ENCODE data around the gene CHN1. TPM values are rescaled to one million over a fixed set of nuclear protein-coding genes. Genes with fewer than 3 reads are reported as not detected.

Gene CHN1
- total and polyA plus RNA-seq, 12 donors, result 6.1 to 26.5 (median 15.7) TPM

DNA sequence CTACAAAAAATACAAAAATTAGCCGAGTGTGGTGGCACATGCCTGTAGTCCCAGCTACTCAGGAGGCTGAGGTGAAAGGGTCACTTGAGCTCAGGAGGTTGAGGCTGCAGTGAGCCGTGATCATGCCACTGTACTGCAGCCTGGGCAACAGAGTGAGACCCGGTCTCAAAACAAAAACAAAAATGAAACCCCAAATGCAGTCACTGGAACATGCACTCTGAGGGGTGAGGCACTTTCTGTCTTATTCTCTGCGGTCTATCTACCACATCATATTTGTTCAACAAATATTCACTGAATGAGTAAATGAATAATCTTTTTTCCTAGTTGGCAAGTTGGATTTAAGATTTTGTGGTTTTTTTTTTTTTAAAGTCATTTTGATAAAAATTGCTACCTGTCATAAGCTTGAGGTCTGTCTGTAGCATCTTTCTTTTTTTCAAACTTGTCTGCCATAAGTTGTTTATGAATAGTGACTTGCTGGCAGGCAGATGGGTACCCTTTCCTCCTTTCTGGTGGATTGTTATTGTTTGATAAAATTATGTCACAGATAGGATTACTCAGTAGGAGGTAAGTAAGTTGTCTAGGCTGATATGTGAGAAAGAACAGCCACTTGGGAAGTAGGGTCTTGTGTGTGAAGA is 252.7 kb downstream of the CHN1 start:
- Histone ChIP-seq H3K9me3 (no peaks in the 10 kb centered on the region), H3K27me3 (peaks cover 0 to 6% (median 0%) of the 10 kb centered on the region in 7 donors), H3K27ac (no peak overlapping the region), H3K4me3 (no peak overlapping the region), H3K36me3 (no peaks in the 10 kb centered on the region), H3K4me1 (peaks cover 0 to 15% (median 0%) of the 10 kb centered on the region in 9 donors)
- ATAC-seq (no peak), DNase-seq (no peak)
- WGBS, 2 donors, result 89 to 96% methylated on average over 4 of the region's 4 CpGs
- intact Hi-C loops (cut with DNase I), result no loop called here
- TF ChIP-seq, protein P1, sequence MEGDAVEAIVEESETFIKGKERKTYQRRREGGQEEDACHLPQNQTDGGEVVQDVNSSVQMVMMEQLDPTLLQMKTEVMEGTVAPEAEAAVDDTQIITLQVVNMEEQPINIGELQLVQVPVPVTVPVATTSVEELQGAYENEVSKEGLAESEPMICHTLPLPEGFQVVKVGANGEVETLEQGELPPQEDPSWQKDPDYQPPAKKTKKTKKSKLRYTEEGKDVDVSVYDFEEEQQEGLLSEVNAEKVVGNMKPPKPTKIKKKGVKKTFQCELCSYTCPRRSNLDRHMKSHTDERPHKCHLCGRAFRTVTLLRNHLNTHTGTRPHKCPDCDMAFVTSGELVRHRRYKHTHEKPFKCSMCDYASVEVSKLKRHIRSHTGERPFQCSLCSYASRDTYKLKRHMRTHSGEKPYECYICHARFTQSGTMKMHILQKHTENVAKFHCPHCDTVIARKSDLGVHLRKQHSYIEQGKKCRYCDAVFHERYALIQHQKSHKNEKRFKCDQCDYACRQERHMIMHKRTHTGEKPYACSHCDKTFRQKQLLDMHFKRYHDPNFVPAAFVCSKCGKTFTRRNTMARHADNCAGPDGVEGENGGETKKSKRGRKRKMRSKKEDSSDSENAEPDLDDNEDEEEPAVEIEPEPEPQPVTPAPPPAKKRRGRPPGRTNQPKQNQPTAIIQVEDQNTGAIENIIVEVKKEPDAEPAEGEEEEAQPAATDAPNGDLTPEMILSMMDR (IDR thresholded peaks at IDR 0.05), result no peak

DNA sequence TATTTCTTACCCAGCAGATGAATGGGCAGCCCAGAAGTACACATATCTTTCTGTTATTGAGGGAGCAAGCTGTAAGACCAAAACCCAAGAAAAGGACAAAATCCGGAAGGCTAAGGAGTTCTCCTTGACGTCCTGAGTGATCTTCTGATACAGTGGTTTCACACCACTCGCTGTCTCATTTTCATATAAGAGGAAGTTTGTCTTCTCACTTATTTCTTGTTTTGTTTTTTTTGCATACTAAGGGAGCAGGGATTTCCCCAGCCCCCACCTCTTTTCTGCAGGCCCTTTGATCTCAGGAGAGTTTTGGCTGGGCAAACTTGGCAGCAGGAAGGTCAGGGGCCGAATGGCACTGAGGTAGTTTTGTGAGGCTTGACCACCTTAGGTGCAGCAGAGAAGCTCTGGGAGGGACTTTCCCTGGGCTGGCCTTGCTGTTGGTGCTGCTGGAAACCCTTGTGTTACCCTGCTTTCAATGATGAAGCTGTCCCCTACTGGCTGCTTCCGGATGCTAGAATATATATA is 254.2 kb downstream of the CHN1 start:
- intact Hi-C loops (cut with DNase I), result no loop called here
- WGBS, 2 donors, result 85 to 86% methylated on average over 5 of the region's 5 CpGs

DNA sequence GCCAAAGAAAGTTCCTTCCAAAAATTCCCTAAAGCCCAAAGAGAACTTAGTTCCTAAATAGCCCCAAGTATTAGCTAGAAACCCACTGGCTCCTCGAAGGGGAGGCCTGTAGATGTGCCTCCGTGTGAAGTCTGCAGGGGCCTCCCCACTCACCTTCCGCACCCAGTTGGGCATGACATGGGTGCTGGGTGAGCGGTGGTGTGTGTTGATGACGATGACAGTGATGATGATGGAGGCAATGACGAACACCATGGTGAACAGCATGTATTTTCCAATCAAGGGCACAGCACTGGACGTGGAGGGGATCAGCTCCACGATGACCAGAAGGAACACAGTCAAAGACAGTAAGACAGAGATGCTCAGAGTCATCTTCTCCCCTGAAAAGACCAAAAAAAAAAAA is 255.4 kb downstream of the CHN1 start:
- Histone ChIP-seq H3K27ac (no peak overlapping the region), H3K36me3 (no peaks in the 10 kb centered on the region), H3K9me3 (no peaks in the 10 kb centered on the region), H3K27me3 (peaks cover 0 to 6% (median 0%) of the 10 kb centered on the region in 7 donors), H3K4me3 (no peak overlapping the region), H3K4me1 (peaks cover 0 to 15% (median 0%) of the 10 kb centered on the region in 9 donors)
- intact Hi-C loops (cut with DNase I), result no loop called here
- ATAC-seq, result no peak
- WGBS, 2 donors, result 86 to 87% methylated on average over 8 of the region's 8 CpGs
- TF ChIP-seq, protein P1 (IDR thresholded peaks at IDR 0.05), result no peak
- DNase-seq, result no peak

More for the DNA sequence above, 254.2 kb downstream of the CHN1 start:
- TF ChIP-seq, protein P1 (IDR thresholded peaks at IDR 0.05), result no peak
- no peaks in the 10 kb centered on the region for H3K9me3 ChIP-seq
- no peak overlapping the region for H3K27ac ChIP-seq
- H3K4me3 ChIP-seq, result no peak overlapping the region
- no peak for DNase-seq
- peaks cover 0 to 15% (median 0%) of the 10 kb centered on the region in 9 donors for H3K4me1 ChIP-seq
- no peaks in the 10 kb centered on the region for H3K36me3 ChIP-seq
- H3K27me3 ChIP-seq, result peaks cover 0 to 6% (median 0%) of the 10 kb centered on the region in 7 donors
- no peak for ATAC-seq

DNA sequence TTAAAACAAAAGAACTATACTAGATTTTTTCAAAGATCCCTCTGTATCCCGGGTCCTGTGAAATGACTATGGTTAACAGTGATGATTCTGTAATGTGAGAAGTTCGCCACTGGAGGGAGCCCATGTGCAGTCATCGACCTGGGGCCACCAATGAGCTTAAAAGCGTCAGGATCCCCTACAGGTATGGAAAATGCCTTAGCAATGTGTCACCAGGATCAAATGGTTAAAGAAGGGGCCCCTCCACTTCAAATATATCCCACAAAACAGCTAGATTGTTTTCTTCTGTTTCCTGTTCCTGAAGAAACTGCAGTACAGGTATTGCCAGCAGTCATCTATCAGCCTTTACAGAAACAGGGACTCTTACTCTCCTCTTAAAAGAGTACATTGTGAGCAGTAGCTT is 256.2 kb downstream of the CHN1 start:
- Histone ChIP-seq H3K9me3 (no peaks in the 10 kb centered on the region), H3K36me3 (no peaks in the 10 kb centered on the region), H3K27me3 (peaks cover 0 to 6% (median 0%) of the 10 kb centered on the region in 7 donors), H3K4me1 (peaks cover 0 to 10% (median 0%) of the 10 kb centered on the region in 9 donors), H3K27ac (no peak overlapping the region), H3K4me3 (no peak overlapping the region)
- intact Hi-C loops (cut with DNase I), result no loop called here
- TF ChIP-seq, protein P1 (IDR thresholded peaks at IDR 0.05), result peak; percentile 57 to 88 (median 81)
- peak; percentile 24 to 61 for DNase-seq
- WGBS, 2 donors, result 1 to 2% methylated on average over 4 of the region's 4 CpGs
- ATAC-seq, result peak in 5 of 8 donors; percentile 48 to 79 (median 74)

Other genes with a start within 250 kb of the CHN1 start
- gene CHRNA1, start 240.9 kb downstream of the CHN1 start, total RNA-seq, result 1 to 10 TPM in 2 of 10 donors, under 1 TPM in 3, not detected in 5; 0.19 to 1.3 (median 0.93) TPM
- under 1 TPM; 0.07 to 0.29 TPM for gene CHRNA1, start 240.9 kb downstream of the CHN1 start, polyA plus RNA-seq
- gene ATF2, start 162.8 kb upstream of the CHN1 start, total RNA-seq, result 10 to 100 TPM; 23.3 to 39.8 (median 29.9) TPM
- gene ATF2, start 162.8 kb upstream of the CHN1 start, polyA plus RNA-seq, result 10 to 100 TPM in 1 of 2 donors, 1 to 10 TPM in 1; 7.8 to 26.3 TPM
- 1,000 to 10,000 TPM in 9 of 10 donors, 100 to 1,000 TPM in 1; 813 to 1,522 (median 1,119) TPM for gene ATP5MC3, start 176.3 kb upstream of the CHN1 start, total RNA-seq
- 1,000 to 10,000 TPM in 1 of 2 donors, 100 to 1,000 TPM in 1; 357 to 1,442 TPM for gene ATP5MC3, start 176.3 kb upstream of the CHN1 start, polyA plus RNA-seq